GM18951 (cell line): ENCODE results near the gene RACGAP1.

Source experiments
- POLR2A ChIP-seq: IDR thresholded peaks from 4 replicates; pipeline ENCODE4 v1.6.1; 2011; ENCODE audit warnings: mild to moderate bottlenecking; ENCODE audit not compliant: insufficient read length, insufficient read depth; ENCODE audit errors: extremely low read depth
- in situ Hi-C: fragments of 300-500 bp; cut with MboI; formaldehyde crosslinking; loops from one replicate; pipeline ENCODE4 v1.12.0; 2022; ENCODE audit warnings: low sequenced_read_pairs, mixed read lengths, inconsistent platforms; ENCODE audit not compliant: unreplicated experiment

The RACGAP1 gene

GRCh38 chr12:49944046-49944445 lies 81.2 kb downstream of the RACGAP1 start:
- in situ Hi-C loops = no loop called here

GRCh38 chr12:49943625-49943960 lies 81.7 kb downstream of the RACGAP1 start:
- in situ Hi-C loops = no loop called here
- no peak for TF ChIP-seq POLR2A

More at GRCh38 chr12:49944046-49944445, 81.2 kb downstream of the RACGAP1 start:
- TF ChIP-seq POLR2A = no peak

GRCh38 chr12:49942921-49943624 lies 82.2 kb downstream of the RACGAP1 start:
- no peak for TF ChIP-seq POLR2A
- in situ Hi-C loops = no loop called here

GRCh38 chr12:49942512-49942893 lies 82.8 kb downstream of the RACGAP1 start:
- no peak for TF ChIP-seq POLR2A
- in situ Hi-C loops = no loop called here

GRCh38 chr12:49941556-49942511 lies 83.5 kb downstream of the RACGAP1 start:
- no peak for TF ChIP-seq POLR2A
- in situ Hi-C loops = no loop called here

DNA sequence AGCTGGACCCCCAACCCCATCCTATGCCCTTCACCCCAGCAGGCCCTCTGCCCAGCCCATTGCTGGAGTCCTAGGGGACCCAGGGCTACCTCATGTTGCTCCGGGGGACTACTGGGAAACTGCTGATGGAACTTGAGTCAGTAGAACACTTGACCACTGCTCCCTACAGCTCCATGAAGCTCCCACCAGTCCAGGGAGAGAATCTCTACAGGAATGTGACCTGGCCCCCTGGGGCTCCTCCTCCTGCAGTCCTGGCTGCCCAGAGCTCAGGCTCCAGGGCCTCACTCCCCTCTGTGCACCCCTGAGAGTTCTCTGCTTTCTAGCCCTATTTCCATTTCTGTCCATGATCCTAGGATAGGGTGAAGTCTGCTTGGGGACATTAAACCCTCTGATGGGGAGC lies 85.6 kb downstream of the RACGAP1 start:
- TF ChIP-seq POLR2A = no peak
- in situ Hi-C loops = no loop called here

- in situ Hi-C loops = no loop called here
- no peak for TF ChIP-seq POLR2A
Measured at GRCh38 chr12:49939307-49939706, 86.0 kb downstream of the RACGAP1 start.
